ENCODE data around the gene TUT7.

TUT7 gene

DNA sequence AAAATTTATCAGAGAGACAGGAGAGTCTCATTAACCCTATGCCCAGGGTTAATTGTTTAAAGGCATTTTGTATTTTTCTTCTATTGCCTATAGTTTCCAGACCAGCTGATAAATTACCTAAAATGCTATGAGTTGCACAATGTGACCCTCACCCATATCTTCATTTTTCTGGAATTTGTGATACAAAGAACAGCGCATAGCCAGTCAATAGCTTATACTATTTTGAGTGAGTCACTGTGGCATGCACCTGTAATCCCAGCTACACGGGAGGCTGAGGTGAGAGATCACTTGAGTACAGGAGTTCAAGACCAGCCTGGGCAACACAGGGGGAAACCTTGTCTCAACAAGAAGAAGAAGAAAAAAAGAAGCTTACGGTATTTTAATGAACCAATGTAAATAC lies 97.6 kb downstream of the TUT7 start:
- DNase-seq, result no peak

DNA sequence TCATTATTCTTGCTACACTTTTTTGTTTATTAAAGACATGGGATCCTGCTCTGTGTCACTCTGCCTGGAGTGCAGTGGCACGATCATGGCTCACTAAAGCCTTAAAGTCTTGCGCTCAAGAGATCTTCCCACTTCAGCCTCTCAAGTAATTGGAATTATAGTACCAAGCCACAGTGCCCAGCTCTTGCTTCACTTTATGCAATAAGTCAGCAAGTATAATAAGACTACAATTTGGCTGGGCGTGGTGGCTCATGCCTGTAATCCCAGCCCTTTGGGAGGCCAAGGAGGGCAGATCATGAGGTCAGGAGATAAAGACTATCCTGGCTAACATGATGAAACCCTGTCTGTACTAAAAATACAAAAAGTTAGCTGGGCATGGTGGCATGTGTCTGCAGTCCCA lies 100.6 kb downstream of the TUT7 start:
- DNase-seq, result no peak

DNA sequence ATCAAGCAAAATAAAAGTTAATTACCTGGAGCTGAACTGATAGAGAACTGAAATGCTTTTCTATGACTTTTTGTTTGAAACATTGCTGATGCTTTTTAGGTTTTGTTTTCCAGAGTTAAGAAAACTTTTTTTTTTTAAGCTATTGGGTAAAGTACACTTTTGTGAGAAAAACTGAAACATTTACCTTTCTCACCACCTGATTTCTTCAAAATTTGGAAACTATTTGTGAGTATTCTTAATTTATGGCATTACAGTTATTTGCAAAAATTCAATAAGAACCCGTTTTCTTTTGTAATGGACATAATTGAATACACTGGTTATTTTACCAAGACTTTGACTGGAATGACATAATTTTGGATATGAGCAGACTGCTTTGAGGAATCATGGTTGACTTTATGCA lies 101.3 kb downstream of the TUT7 start:
- DNase-seq, result no peak

DNA sequence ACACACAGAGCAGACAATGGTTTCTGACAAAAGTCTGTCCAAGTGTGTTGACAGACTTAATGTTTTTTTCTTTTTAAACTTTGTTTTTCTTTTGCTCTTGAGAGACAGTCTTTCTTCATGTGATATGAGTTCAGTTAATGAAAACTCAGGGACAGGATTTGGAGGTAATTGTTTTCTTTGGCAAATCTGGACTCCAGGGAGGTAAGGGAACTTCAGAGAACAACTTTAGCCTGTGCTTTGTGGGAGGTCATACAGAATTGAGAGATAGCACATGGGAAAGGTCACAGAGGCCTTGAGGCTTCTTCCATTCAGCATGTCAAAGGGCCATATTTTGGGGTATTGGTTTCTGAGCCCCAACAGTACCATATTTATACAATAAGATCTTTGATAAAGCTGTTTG lies 104.1 kb downstream of the TUT7 start:
- DNase-seq, result no peak

DNA sequence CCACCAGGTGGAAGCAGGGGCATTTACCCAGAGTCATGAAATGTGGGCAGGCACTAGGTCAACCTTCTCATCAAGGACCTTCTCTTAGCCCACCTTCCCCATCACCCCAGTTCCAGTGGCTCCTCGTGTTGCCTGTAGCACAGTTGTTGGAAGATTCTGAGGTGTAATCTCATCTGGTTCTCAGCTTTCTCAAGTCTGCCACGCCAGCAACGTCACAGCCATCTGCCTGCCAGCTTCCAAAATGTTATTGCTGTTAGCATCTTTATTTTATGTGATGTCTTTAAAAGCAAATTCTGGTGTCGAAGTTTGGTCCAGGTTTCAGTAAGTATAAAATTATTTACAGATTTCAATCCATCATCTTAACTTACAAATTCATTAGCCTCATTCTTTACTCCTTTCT lies 105.5 kb downstream of the TUT7 start:
- DNase-seq, result no peak

DNA sequence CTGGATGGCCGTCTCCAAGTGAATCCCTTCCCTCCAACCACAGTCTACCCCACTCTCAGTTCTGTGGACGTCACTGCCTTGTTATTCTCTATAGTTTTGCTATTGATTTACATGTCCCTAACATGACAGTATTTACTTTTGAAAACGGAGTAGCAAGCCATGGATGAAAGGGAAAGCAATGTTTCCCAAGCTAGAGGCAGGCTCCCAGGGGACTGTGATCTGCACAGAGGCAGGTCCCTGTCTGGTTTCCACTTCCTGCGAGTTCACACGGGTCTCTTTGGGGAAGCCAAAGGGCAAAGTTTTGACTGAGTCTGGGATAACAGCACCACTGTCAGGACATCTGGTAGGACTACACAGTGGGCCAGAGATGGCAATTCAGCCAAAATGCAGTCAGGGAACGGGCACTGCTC lies 107.5 kb downstream of the TUT7 start:
- DNase-seq, result no peak

DNA sequence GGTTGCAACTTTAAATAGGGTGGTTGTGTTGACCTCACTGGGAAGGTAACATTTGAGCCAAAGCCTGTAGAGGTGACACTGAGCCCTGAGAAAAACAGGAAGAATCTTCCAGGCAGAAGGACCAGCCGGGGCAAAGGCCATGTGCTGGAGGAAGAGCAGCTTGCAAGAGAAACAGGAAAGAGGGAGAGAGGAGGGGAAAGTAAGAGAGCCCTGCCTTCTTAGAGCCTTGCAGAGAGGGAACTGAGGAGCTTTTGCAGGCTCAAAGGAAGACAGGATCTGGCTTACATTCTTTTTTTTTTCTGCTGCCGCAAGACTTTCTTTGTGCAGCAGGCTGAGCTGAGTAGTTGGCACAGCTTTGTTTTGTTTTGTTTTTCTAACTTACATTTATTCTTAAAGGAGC lies 112.1 kb downstream of the TUT7 start:
- DNase-seq, result no peak

DNA sequence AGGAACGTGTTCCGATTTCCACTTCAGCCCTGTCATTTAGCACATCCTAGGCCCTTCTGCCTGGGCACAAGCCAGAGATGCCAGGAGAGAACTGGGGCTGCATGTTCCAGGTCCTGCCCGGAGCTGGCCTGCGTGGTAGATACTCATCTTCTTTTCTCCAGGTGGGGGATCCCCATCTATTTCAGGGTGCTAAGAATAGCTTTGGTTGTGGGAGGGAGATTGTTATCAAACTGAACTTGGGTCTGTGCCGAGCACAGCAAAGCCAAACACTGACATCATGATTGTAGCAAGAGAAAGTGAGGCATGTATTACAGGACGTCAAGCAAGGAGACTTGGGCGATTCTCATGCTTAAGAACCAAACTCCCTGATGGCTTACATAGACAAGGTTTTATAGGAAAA lies 113.0 kb downstream of the TUT7 start:
- DNase-seq, result no peak

DNA sequence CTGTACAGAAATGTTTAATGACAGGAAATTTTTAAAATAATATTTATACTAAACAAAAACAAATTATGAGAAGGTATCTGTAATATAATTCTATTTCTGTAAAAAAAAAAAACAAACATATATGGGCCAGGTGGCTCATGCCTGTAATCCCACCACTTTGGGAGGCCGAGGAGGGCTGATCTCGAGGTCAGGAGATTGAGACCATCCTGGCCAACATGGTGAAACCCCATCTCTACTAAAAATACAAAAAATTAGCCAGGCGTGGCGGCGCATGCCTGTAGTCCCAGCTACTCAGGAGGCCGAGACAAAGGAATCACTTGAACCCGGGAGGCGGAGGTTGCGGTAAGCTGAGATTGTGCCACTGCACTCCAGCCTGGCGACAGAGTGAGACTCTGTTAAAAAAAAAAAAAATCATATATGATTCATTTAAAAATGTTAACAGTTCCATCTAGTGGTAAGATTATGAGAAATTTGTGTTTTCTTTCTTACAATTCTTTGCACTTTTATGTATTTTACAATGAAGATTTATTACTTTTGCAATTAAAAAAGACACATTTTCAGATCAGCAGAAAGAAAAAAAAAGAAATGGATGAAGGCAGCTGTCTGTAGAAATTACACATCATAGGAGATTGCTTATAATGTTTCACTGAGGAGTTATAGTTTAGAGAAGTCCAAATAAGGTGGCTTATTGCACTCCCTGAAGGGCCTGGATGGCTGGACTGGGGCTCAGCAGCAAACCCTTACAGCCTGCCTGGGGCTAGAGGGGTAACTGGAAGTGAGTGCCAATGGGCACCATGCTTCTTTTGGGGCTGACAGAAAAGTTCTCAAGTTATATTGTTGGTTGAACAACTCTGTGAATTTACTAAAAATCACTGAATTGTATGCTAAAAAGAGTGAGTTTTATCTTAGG lies 115.1 kb downstream of the TUT7 start:
- no peak for DNase-seq
